Measurements from ENCODE around the gene C9orf72.

Gene C9orf72

DNA sequence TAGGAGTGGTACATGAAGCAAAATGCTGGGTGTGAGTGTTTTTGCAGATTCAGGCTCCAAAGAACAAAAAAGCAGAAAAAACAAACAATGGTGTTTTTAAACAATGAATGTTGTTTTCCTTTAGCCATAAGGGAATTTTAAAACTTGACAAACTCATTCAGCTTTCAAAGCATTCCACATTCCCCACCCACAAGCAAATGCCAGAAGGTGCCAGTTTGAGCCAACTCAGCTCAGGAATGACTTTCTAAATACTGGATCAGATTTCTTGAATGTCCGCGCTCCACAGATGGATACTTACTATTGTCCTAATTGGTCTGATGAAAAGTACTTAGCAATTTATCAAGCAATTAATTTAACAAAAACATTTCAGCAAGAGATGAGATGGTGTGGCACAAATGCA, 30.8 kb downstream of the C9orf72 start:
- no peak overlapping the region for H3K4me3 ChIP-seq (ENCODE audit: low read length)
- DNase-seq (ENCODE audit: low read depth, low spot score) = no peak

DNA sequence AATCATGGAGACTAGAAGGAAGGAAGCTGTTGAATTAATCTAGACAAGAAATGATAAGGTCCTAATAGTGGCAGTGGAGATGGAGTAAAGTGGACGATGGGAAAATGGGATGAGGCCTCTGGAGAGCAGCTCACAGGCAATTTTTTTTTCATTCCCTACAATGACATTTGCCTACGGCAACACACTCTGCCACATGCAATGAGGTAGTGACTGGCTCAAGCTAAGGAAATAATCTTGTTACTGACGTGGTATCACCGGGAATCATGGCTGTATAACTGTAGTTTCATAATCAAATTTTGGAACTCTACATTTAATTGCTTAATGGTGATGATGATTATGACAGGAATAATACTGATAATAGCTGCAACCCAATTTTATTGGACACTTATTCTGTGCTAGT, 31.5 kb downstream of the C9orf72 start:
- DNase-seq (ENCODE audit: low read depth, low spot score) = no peak
- H3K4me3 ChIP-seq (ENCODE audit: low read length) = no peak overlapping the region

DNA sequence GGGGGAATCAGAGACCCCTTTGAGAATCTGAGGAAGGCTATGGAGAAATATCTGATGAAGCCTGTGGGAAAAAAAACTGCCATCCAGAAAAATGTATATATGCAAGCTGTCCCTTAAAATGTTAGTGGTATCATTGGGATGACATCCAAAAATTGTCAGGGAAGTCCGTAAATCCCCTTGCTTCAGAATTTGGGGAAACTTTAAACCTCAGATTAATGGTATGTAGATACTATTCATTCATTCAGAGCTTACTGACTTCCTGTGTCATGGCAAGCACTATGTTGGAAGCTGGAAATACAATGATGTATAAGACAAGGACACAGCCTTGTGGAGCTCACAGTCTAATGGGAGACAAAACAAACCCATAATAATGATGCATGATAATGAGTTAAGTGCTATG, 32.8 kb downstream of the C9orf72 start:
- no peak overlapping the region for H3K4me3 ChIP-seq (ENCODE audit: low read length)
- no peak for DNase-seq (ENCODE audit: low read depth, low spot score)

DNA sequence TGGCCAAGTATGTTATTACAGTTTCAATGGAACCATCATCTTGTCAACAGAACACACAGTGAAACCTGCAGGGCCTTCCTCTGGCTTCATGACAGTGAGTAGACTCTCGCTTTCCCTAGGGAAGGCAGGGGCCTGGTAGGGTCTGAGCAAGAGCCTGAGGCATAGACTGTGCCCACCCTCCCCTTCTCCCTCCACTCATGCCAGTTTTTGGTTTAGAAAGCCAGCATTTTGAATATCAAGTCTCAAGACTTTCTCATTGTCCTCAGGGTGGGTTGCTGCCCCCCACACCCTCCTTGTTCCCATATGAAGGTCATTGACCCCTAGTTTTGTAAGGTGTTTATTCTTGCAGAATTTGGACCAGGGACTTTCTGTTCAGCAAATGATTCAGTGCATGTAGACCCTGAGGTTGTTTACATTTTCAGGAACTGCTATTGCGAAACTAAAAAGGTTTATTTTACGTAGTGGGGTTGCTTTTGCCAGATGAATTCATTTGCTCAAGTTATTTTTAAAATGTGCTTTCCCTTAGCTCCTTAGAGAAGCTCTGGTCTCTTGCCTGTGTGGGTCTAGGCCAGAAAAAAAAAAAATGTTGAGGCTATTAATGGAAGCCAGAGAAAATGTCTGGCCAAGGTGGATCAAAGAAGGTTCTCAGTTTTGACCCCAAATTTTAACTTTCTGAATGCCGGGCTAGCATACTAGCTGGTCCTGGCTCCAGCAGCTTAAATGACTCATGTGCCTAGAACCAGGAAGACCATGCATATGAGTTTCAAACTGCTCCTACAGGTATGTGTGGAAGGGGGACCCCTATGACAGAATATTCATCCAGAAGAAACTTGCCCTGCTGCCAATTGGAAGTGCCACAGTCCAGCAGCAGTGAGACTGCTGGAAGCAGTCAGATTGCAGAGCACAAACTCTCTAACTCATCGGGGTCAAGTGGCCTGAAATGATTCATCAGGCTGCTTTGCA, 33.5 kb downstream of the C9orf72 start:
- no peak overlapping the region for H3K4me3 ChIP-seq (ENCODE audit: low read length)
- no peak for DNase-seq (ENCODE audit: low read depth, low spot score)

DNA sequence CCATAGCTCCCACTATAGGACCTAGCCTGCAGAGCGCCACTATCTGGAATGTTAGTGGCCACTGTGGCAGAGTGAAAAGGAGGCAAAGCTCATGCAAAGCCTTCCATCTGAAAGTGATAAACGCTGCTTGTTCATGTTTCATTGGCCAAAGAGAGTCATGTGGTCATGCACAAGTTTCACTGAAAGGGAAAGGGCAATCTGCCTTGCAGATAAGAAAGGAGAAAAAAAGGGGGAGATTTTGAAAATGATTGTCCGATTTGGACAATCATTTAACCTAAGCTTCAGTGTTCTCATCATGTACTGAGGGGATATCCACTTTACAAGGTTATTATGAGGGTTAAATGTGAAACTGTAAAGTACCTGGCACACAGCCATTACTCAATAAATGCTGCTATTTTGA, 34.6 kb downstream of the C9orf72 start:
- DNase-seq (ENCODE audit: low read depth, low spot score) = no peak
- H3K4me3 ChIP-seq (ENCODE audit: low read length) = no peak overlapping the region

DNA sequence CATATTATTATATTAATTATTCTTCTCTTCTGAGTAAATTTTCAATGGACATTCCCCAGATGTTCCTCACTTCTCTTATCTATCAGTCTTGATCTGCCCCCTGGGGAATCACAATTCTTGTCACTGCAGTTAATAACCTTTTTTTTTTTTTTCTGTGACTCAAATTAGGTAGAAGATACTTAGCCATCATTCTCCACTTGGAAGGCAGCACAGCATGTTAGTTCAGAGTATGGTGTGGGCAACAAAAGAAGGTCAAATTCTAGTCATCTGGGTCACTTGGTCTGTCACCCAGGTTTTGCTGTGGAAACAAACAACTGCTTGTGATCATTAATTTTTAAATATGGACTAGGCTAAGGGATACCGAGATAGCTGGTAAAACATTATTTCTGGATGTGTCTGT, 35.5 kb downstream of the C9orf72 start:
- DNase-seq (ENCODE audit: low read depth, low spot score) = no peak
- no peak overlapping the region for H3K4me3 ChIP-seq (ENCODE audit: low read length)

DNA sequence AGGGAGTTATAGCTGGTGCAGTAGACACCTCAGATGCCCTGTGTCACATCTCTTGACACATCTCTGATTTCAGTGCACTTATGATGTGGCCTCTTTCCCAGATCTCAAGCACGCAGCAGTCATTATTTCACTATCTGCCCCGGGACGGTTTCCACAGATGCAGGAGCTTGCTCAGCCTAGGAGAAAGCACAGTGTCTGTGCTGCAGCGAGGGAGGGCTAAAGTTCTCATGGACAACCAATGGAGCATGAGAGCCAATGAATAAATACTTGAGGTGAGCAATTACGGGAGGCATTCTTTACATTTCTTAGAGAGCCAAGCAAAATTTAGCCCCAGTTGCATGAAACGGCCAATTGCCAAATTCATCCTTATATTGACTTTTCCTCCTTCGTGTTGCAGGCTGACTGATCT, 36.2 kb downstream of the C9orf72 start:
- no peak overlapping the region for H3K4me3 ChIP-seq (ENCODE audit: low read length)
- no peak for DNase-seq (ENCODE audit: low read depth, low spot score)

DNA sequence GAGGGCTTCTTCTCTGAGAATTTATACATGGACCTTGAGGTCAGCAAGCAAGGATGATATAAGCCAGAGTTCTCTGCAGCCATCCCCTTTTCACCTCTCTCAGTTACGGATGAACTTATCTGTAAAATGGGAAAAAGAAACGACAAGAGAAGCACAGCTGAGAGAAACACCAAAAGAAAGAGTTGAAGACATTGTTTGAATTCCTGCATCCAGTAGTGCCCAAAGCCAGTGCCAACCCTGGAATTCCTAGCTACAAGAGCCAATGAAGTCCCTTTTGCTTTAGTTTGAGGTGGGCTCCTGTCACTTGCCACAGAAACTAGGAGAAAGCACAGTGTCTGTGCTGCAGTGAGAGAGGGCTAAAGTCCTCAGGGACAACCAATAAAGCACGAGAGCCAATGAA, 37.1 kb downstream of the C9orf72 start:
- no peak for DNase-seq (ENCODE audit: low read depth, low spot score)
- H3K4me3 ChIP-seq (ENCODE audit: low read length) = no peak overlapping the region

DNA sequence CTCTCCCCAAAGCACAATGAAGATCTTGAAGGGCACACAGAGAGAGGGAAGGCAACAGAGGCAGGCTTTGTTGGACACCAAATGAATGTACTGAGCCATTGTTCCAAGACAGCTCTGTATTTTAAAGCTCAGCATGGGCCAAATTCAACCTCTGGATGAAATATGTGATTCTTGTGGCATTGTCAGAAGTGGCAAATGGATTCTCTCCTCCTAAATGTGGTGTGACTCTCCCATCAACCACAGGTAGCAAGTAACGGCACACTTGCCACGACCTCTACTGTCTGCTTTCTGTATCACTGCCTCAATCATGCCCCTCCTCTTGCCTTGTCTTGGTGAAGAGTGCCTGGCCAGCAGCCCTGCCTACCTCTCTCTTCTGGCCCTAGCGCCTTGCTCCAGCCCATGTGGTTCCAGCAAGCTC, 37.6 kb downstream of the C9orf72 start:
- H3K4me3 ChIP-seq (ENCODE audit: low read length) = no peak overlapping the region
- peak; percentile 50 for DNase-seq (ENCODE audit: low read depth, low spot score)

DNA sequence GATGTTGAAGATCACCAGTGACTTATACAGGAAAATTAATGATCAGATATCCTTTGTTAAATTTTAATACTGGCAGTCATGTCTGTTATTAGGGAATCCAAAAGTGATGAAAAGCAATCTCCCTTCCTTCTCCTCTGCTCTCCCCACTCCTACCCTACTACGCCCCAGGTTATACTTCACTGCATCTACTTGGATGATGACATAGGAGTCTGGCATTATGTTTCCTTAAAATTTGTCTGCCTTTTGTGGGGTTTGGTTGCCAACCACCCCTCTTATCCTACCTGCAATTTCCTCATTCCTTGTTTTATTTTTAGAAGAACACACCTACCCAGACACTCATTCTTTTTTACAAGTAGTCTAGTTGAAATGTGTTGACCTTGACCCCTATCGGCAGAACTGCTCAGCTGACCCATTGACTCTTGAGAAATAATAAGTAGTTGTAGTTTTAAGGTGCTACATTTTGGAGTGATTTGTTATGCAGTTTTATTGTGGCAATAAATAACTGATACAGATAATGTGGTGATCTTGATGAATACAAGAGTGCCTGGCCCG, 38.5 kb downstream of the C9orf72 start:
- no peak overlapping the region for H3K4me3 ChIP-seq (ENCODE audit: low read length)
- no peak for DNase-seq (ENCODE audit: low read depth, low spot score)

DNA sequence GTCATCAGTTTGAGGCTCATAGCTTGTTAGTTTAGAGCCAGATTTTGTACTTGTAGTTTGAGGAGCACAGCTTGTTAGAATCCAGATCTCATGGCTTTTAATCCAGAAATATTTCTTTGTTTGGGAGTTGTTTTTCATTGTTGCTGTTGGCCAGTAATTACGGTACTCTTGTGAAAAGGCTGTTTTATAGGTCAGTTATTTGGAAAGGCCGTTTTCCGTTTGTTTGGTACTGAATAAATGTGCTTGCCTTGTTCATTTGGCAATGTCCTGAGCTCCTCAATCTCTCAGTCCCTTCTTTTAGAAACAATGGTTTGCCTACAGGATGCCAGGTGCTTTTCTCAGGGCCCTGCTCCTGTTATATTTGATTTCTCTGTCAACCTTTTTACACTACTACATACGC, 39.1 kb downstream of the C9orf72 start:
- no peak for DNase-seq (ENCODE audit: low read depth, low spot score)
- H3K4me3 ChIP-seq (ENCODE audit: low read length) = no peak overlapping the region

DNA sequence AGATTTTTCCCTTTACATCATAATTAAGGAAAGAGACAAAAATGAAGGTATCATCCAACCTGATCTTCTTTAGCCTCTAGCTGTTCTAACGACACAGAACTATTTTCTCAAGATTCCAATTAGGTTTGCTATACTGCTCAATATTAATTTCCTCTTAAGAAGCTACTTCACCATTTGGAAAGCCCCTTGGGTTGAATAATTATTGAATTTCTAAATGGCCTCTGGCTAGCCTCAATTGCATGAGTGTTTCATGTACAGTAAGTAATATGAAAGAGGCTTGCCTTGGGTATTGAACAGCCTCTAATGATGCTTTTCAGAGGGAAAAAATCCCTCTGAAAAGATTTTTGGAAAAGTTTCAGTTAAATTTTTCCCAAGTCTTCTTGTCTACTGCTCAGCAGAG, 40.0 kb downstream of the C9orf72 start:
- no peak overlapping the region for H3K4me3 ChIP-seq (ENCODE audit: low read length)
- DNase-seq (ENCODE audit: low read depth, low spot score) = no peak

DNA sequence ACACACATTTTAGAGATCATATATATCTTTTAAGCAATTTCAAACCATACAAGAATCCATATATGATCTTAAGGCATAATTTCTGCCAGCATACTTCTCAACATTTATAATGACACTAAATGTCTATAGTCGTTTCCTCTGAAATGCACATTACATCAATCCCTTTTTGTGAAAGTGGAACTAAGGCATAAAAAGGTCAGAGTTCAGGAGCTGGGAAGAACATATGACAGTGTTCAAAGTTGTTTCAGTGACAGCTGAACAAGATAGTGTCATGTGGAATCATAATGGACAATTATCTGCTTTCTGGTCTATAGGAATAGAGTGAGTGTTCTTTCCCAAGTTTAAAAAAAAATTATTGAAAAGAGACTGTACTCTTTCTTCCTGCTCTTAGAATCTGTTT, 41.2 kb downstream of the C9orf72 start:
- DNase-seq (ENCODE audit: low read depth, low spot score) = no peak
- no peak overlapping the region for H3K4me3 ChIP-seq (ENCODE audit: low read length)

DNA sequence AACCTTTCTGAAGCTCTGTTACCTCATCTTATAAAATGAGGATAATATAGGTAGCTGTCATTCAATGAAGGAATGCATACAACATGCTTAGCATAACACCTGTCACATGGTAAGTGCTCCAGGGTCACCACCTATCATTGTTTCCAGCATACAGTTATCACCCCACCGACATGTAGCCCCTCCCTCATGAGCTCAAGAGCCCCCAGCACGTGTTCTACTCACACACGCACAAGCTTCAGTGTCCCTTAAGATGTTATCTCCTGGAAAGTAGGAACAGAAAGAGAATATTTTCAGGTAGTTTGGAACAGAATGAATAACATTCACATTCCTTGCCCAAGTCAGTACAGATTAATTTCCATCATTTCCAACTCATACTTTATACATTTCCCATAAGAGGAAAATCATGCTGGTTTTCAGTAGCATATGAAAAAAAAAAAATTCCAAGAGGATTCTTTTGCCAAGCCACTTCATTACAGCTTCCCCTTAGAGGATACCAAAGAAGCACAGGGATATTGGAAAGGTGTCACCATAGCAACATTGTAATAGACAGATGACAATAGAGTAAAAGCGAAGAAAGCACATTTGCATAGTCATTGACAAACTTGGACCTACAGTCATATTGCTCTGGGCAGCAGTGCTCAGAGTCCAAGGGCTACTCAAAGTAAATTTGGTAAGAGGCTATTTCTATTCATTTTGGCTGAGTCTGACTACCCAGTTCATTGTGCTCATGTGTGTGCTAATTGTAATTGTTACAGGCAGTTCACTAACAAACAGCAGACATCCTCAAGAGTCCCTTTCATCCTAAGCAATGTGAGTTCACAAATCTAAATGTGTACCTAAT, 42.1 kb downstream of the C9orf72 start:
- no peak for DNase-seq (ENCODE audit: low read depth, low spot score)
- no peak overlapping the region for H3K4me3 ChIP-seq (ENCODE audit: low read length)

DNA sequence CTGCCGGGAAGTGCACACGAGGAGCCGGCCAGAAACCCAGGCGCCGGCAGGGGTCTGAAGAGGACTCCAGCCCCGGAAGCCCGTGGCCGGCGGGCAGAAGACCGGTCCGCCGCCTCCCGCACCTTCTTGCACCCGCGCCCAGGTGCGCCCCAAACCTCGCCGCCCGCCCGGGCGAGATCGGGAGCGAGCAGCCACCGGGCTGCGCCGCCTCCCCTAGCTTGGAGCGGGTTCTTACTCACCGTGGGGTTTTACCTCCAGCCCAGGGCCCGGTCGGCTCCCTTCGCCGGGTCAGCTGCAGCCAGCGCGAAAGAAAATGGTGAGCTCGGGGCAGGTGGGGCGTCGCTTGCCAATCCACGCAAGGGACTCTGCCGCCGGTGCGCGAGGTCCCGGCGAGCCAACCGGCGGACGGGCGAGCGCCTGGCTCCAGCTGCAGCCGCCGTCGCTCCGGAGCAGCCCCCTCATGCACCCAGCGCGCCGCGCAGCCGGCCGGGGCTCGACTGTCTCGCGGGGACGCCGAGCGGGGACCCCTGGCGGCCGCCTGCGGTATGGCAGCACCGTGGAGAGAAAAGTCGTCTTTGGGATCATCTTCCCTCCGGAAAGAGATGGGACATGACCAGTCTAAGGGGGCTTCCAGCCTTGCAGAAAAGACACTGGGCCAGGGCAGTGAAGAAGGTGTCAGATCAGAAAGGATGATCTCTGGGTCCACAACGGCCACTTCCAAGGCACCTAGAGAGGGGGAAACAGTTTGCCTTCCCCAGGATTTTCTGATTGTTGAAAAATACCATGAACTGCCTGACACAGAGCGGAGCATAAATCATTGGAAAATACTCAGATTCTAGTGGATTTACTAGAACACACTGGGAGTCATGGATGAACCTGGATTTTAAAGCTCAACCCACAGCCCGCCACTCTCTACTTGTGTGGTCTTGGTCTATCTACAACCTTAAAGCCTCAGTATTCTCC, 43.7 kb downstream of the C9orf72 start, which contains the start of gene MOB3B:
Gene MOB3B, minus strand, starts transcription at position 499 of the 963 bp plus-strand sequence. CDS start 74,264 bp downstream, outside the sequence.
- H3K4me3 ChIP-seq (ENCODE audit: low read length) = peak within 1 kb of the TSS; percentile 41
- peak; percentile 21 for DNase-seq (ENCODE audit: low read depth, low spot score)

DNA sequence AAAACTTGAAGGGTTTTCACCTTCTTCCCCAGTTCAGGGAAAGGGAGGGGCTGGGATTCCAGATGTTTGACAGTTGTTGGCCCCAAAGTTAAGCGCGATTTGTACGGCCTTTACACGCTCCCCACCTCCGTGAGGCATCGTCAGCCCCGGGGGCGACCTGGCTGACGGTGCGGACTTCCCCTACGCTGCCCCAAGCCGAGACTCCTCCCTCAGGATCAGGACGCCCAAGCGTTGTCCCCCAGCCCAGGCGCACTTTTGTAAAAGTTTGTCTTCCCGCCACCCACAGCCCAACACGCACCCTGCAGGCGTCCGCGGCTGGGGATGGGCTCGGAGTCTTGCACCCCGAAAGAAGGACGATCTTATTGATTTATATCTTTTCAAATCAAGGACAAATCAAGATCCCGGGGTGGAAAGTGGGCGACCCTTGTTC, 44.4 kb downstream of the C9orf72 start:
- peak overlapping the region; percentile 41 for H3K4me3 ChIP-seq (ENCODE audit: low read length)
- no peak for DNase-seq (ENCODE audit: low read depth, low spot score)

DNA sequence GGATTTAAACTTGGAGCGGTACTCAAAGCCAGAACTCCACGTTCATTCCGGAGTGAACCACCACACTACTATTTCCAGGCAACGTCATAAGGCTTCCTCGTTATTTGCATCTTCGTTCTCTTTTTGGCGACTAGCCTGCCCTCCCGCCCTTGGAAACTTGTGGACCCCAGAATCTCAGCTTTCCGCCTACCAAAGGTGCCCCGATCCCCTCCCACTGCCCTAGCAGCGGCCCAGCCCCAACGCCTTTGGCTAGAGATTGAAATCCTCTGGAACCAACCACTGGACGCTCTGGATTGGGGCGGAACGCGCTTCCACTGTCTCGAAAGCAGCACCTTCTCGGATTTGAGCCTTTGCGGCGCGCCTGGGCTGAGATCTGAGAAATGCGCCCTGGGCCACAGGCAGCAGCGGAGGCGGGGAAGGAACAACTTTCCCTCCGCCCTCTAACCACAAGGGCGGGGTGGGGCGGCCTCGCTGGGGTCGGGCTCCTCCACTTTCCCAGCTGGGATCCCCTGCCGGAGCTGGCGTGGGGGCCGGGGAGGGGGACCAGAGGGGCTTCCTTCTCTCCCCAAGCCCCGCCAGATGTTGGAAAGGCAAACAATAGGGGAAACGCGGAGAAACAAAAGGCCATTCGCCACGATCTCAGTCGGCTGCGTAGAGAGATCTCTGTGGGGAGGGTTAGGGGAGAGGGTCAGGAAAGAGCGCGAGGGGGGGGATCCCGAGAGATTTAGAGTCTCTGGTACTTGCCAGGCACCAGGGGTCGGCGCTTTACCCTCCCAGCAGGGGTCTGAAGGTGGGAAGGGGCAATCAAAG, 45.0 kb downstream of the C9orf72 start:
- peak overlapping the region; percentile 41 for H3K4me3 ChIP-seq (ENCODE audit: low read length)
- peak; percentile 7 for DNase-seq (ENCODE audit: low read depth, low spot score)

DNA sequence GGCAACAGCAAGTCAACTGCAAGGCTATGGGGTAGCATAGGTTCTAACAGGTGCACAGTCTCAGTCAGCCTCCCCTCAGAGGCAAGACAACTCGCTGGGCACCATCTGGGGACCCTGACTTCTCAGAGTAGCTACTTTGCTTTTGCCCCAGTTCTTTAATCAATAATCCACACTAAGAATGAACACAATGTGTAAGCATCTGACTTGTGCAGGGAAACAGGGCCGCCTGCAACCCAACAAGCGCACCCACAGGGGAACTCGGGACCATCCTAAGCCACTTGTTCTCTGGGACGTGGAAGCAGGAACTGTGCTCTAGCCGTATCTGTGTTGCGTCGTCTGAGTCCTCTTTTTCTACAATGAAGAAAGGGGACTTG, 45.6 kb downstream of the C9orf72 start:
- no peak overlapping the region for H3K4me3 ChIP-seq (ENCODE audit: low read length)
- no peak for DNase-seq (ENCODE audit: low read depth, low spot score)
